PC-3 (cell line): Measurements from ENCODE around the gene SLC7A1. TPM values are rescaled to one million over a fixed set of nuclear protein-coding genes. Genes with fewer than 3 reads are reported as not detected.
A peak's percentile ranks its signal among the peaks of the same experiment; 100 is the strongest.

ENCODE experiments used
- ATAC-seq: fragments of 200-7000 bp; cut with Tn5 transposase; 2 replicates; pipeline ENCODE4 v1.9.1; 2020; ENCODE audit warnings: mild to moderate bottlenecking, moderate library complexity
- BruUV-seq: library from RNA; stranded (reverse); fragments of 400-500 nt; replicated peaks from 2 replicates; lab custom pipeline; 2021; lab: Mats Ljungman, UMichigan
- CTCF ChIA-PET: fragments of 300-600 bp; sonication (Branson Sonifier 250); formaldehyde crosslinking; loops from one replicate; lab custom pipeline; 2022; ENCODE audit warnings: antibody characterized with exemption; lab: Charles Lee
- POLR2A ChIA-PET: fragments of 300-600 bp; sonication (Branson Sonifier 250); formaldehyde crosslinking; loops from one replicate; lab custom pipeline; 2022; ENCODE audit warnings: antibody characterized with exemption; ENCODE audit not compliant: unreplicated experiment; lab: Charles Lee
- DNase-seq: peaks from one replicate; pipeline ENCODE4 v3.0.0-alpha.2; 2015
- H2AFZ ChIP-seq: fragments of 300-600 bp; sonication (generic); 2 replicates; pipeline ENCODE4 v1.6.0; 2016; ENCODE audit warnings: antibody characterized with exemption, low read length
- H3F3A ChIP-seq: fragments of 300-600 bp; sonication (generic); one replicate; pipeline ENCODE4 v1.6.0; 2017; ENCODE audit warnings: antibody characterized with exemption, low read length, control low read depth, mild to moderate bottlenecking; ENCODE audit not compliant: unreplicated experiment
- H3K27ac ChIP-seq: fragments of 300-600 bp; sonication (generic); 2 replicates; pipeline ENCODE4 v1.5.1; 2016; ENCODE audit warnings: mild to moderate bottlenecking, low read length
- H3K27me3 ChIP-seq: fragments of 300-600 bp; sonication (generic); 2 replicates; pipeline ENCODE4 v1.6.1; 2016; ENCODE audit warnings: low read length, mixed read lengths
- H3K36me3 ChIP-seq: fragments of 300-600 bp; sonication (generic); 2 replicates; pipeline ENCODE4 v1.6.1; 2016; ENCODE audit warnings: low read depth, mixed run types, low read length, mixed read lengths
- H3K4me1 ChIP-seq: fragments of 300-600 bp; sonication (generic); 2 replicates; pipeline ENCODE4 v1.5.1; 2016; ENCODE audit warnings: low read length; ENCODE audit not compliant: insufficient read depth
- H3K4me2 ChIP-seq: fragments of 300-600 bp; sonication (generic); 2 replicates; pipeline ENCODE4 v1.6.0; 2016; ENCODE audit warnings: low read length
- H3K4me3 ChIP-seq: fragments of 300-600 bp; sonication (generic); 2 replicates; pipeline ENCODE4 v1.5.1; 2016; ENCODE audit warnings: mild to moderate bottlenecking, low read length, mixed read lengths
- H3K79me2 ChIP-seq: fragments of 300-600 bp; sonication (generic); 2 replicates; pipeline ENCODE4 v1.6.1; 2017; ENCODE audit warnings: low read length, mixed read lengths
- H3K9ac ChIP-seq: fragments of 300-600 bp; sonication (generic); 2 replicates; pipeline ENCODE4 v1.6.0; 2016; ENCODE audit warnings: mild to moderate bottlenecking, low read length
- H3K9me2 ChIP-seq: fragments of 300-600 bp; sonication (generic); replicated peaks from 2 replicates; pipeline ENCODE4 v1.6.1; 2016; ENCODE audit warnings: mixed run types, low read length, mixed read lengths
- H3K9me3 ChIP-seq: fragments of 300-600 bp; sonication (generic); 2 replicates; pipeline ENCODE4 v1.6.1; 2016; ENCODE audit warnings: low read length, mixed read lengths
- H4K20me1 ChIP-seq: fragments of 300-600 bp; sonication (generic); 2 replicates; pipeline ENCODE4 v1.6.1; 2016; ENCODE audit warnings: low read length, mixed read lengths
- CTCF ChIP-seq: fragments of 300-600 bp; sonication (generic); conservative IDR thresholded peaks from 2 replicates; pipeline ENCODE4 v1.5.1; 2017; ENCODE audit warnings: antibody characterized with exemption, low read depth, mild to moderate bottlenecking, low read length
- EZH2 ChIP-seq: fragments of 300-600 bp; sonication (generic); IDR thresholded peaks from one replicate; pipeline ENCODE4 v1.6.1; 2017; ENCODE audit warnings: antibody characterized with exemption, mild to moderate bottlenecking, low read length; ENCODE audit not compliant: unreplicated experiment
- EZH2phosphoT487 ChIP-seq: fragments of 300-600 bp; sonication (generic); IDR thresholded peaks from 2 replicates; pipeline ENCODE4 v1.6.1; 2018; ENCODE audit warnings: mild to moderate bottlenecking, antibody characterized with exemption, low read length, borderline replicate concordance
- intact Hi-C: fragments of 100-400 bp; cut with micrococcal nuclease; formaldehyde crosslinking; loops from 2 replicates; pipeline ENCODE4 v1.9.0; 2023
- total RNA-seq: library from RNA; depleted of rRNA; stranded (reverse); fragments of >200 nt; gene quantifications from 2 replicates; pipeline ENCODE4 v1.2.3, GENCODE V29; 2014

SLC7A1 gene
- total RNA-seq, 1 experiment from 2014 or later = 19.5 TPM

DNA sequence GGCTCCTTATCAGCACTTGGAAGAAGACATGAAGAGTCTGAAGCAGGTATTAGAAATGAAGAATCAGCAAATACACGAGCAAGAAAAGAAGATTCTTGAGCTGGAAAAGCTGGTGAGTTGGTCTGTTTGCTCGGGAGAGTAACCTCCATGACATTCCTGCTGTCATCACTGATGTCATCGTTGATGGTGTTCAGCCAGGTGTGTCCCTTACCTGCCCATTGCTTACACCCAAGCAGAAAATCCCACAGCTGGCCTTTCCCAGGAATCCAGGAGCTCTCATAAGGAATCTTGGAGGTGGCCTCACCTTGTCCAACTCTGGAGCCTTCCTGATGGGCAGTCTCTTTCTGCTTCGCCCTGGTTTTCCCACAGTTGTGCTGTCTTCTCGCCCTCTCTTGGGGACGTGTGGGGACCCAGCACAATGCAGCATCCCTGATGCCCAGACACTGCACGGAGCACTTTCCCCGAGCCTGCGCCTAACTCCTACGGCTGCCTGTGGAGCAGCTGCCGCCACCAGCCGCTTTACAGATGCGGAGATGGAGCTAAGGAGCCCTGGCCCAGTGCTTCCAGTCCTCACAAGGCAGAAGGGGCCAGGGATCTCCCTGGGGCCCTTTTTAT lies 97.0 kb downstream of the SLC7A1 start:
- Histone ChIP-seq H3K27ac (no peak overlapping the region), H3K36me3 (no peaks in the 10 kb centered on the region), H3K9ac (no peak overlapping the region), H3K27me3 (peaks cover 13% of the 10 kb centered on the region), H3K4me2 (no peak overlapping the region), H2AFZ (no peak overlapping the region), H3K9me3 (no peaks in the 10 kb centered on the region), H3K9me2 (no peaks in the 10 kb centered on the region), H3K79me2 (no peaks in the 10 kb centered on the region), H3K4me1 (no peaks in the 10 kb centered on the region), H3K4me3 (no peak overlapping the region), H3F3A (no peaks in the 10 kb centered on the region), H4K20me1 (no peaks in the 10 kb centered on the region)
- BruUV-seq = no TSS peak
- ChIA-PET POLR2A (no interaction called here), CTCF (no interaction called here)
- DNase-seq (no peak), ATAC-seq (no peak)
- intact Hi-C loops = no loop called here
- no peak for TF ChIP-seq CTCF
- no peak for TF ChIP-seq EZH2
- no peak for TF ChIP-seq EZH2phosphoT487

DNA sequence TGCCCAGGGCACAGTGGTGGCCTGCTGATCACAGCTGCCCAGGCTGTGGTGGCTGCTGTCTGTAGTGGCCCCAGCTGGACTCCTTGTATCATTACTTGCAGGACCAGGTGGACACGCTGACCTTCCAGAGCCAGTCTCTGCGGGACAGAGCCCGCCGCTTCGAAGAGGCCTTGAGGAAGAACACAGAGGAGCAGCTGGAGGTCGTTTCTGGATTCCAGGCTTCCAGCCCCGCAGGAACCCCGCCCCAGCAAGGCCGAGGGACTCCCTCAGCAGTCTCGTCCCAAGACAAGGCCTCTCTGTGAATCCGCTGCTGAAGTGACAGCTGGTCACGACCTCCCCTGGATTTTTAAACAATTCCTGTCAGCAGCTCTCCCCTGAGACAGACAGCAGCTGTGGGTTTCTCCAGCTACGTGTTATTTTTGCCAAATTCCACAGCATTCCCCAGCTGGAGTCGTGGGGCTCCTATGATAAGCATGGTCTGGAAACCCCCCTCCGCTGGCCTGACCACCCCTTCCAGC lies 98.3 kb downstream of the SLC7A1 start:
- BruUV-seq = no TSS peak
- Histone ChIP-seq H3K4me1 (no peaks in the 10 kb centered on the region), H3K4me2 (no peak overlapping the region), H3K27ac (no peak overlapping the region), H2AFZ (no peak overlapping the region), H3K9me2 (no peaks in the 10 kb centered on the region), H3K27me3 (peaks cover 22% of the 10 kb centered on the region), H3K79me2 (no peaks in the 10 kb centered on the region), H3F3A (no peaks in the 10 kb centered on the region), H3K4me3 (no peak overlapping the region), H4K20me1 (no peaks in the 10 kb centered on the region), H3K9me3 (no peaks in the 10 kb centered on the region), H3K9ac (no peak overlapping the region), H3K36me3 (no peaks in the 10 kb centered on the region)
- intact Hi-C loops = no loop called here
- POLR2A ChIA-PET = no interaction called here
- CTCF ChIA-PET = no interaction called here
- ATAC-seq (no peak), DNase-seq (no peak)
- no peak for TF ChIP-seq CTCF
- TF ChIP-seq EZH2 = no peak
- TF ChIP-seq EZH2phosphoT487 = no peak

- POLR2A ChIA-PET = interaction anchor here (0.6 kb wide), 1 partner anchor 1487 kb away, joined by 4 read pairs; no protein-coding TSS in a partner anchor
- Histone ChIP-seq H3K4me2 (peak overlapping the region; percentile 34; the same call in 1 of the 2 replicates), H3K4me1 (no peaks in the 10 kb centered on the region), H3K9ac (no peak overlapping the region), H3K36me3 (no peaks in the 10 kb centered on the region), H3K79me2 (no peaks in the 10 kb centered on the region), H3K27ac (no peak overlapping the region), H3F3A (no peaks in the 10 kb centered on the region), H4K20me1 (no peaks in the 10 kb centered on the region), H3K27me3 (peaks cover 22% of the 10 kb centered on the region), H3K9me2 (no peaks in the 10 kb centered on the region), H3K4me3 (no peak overlapping the region), H2AFZ (0 out of 2 replicates have a peak overlapping the region, but pooled peaks have one; percentile 5), H3K9me3 (no peaks in the 10 kb centered on the region)
- no TSS peak for BruUV-seq
- CTCF ChIA-PET = interaction anchor here (0.7 kb wide), 1 partner anchor 10 kb away, joined by 3 read pairs; no protein-coding TSS in a partner anchor
- intact Hi-C loops = no loop called here
- TF ChIP-seq CTCF = no peak
- no peak for TF ChIP-seq EZH2
- no peak for TF ChIP-seq EZH2phosphoT487
- DNase-seq (peak; percentile 41), ATAC-seq (peak; percentile 79)
Observed at GRCh38 chr13:29496241-29496712, 99.2 kb downstream of the SLC7A1 start.
